ENCODE results near the gene RSAD2.

Gene RSAD2

GRCh38 chr2:6834163-6834562 lies 43.4 kb upstream of the RSAD2 start:
- H3K4me3 ChIP-seq (ENCODE audit: low read depth, low read length) = no peak overlapping the region
- TF ChIP-seq POLR2A (IDR thresholded peaks at IDR 0.05; ENCODE audit: extremely low read depth, insufficient read length) = no peak
- no peak for TF ChIP-seq MAX (IDR thresholded peaks at IDR 0.05; ENCODE audit: low read depth, low read length)
- no peak for TF ChIP-seq MYC (IDR thresholded peaks at IDR 0.05; ENCODE audit: low read depth, low read length)
- TF ChIP-seq CTCF (IDR thresholded peaks at IDR 0.05; ENCODE audit: low read depth, low read length) = no peak
- DNase-seq (ENCODE audit: low read depth) = no peak

GRCh38 chr2:6835467-6835866 lies 42.1 kb upstream of the RSAD2 start:
- TF ChIP-seq MAX (IDR thresholded peaks at IDR 0.05; ENCODE audit: low read depth, low read length) (no peak), CTCF (IDR thresholded peaks at IDR 0.05; ENCODE audit: low read depth, low read length) (no peak), POLR2A (IDR thresholded peaks at IDR 0.05; ENCODE audit: extremely low read depth, insufficient read length) (no peak), MYC (IDR thresholded peaks at IDR 0.05; ENCODE audit: low read depth, low read length) (no peak)
- H3K4me3 ChIP-seq (ENCODE audit: low read depth, low read length) = no peak overlapping the region
- DNase-seq (ENCODE audit: low read depth) = no peak

- no peak for TF ChIP-seq CTCF (IDR thresholded peaks at IDR 0.05; ENCODE audit: low read depth, low read length)
Measured at GRCh38 chr2:6838673-6839319, 38.8 kb upstream of the RSAD2 start.

GRCh38 chr2:6841537-6842287 lies 35.9 kb upstream of the RSAD2 start:
- DNase-seq (ENCODE audit: low read depth) = no peak
- H3K4me3 ChIP-seq (ENCODE audit: low read depth, low read length) = no peak overlapping the region
- TF ChIP-seq MYC (IDR thresholded peaks at IDR 0.05; ENCODE audit: low read depth, low read length) (no peak), CTCF (IDR thresholded peaks at IDR 0.05; ENCODE audit: low read depth, low read length) (no peak), POLR2A (IDR thresholded peaks at IDR 0.05; ENCODE audit: extremely low read depth, insufficient read length) (no peak)

More at GRCh38 chr2:6838673-6839319, 38.8 kb upstream of the RSAD2 start:
- DNase-seq (ENCODE audit: low read depth) = no peak
- H3K4me3 ChIP-seq (ENCODE audit: low read depth, low read length) = no peak overlapping the region

- H3K4me3 ChIP-seq (ENCODE audit: low read depth, low read length) = no peak overlapping the region
- peak; percentile 44 for DNase-seq (ENCODE audit: low read depth)
- no peak for TF ChIP-seq MYC (IDR thresholded peaks at IDR 0.05; ENCODE audit: low read depth, low read length)
- TF ChIP-seq CTCF (IDR thresholded peaks at IDR 0.05; ENCODE audit: low read depth, low read length) = no peak
- TF ChIP-seq POLR2A (IDR thresholded peaks at IDR 0.05; ENCODE audit: extremely low read depth, insufficient read length) = no peak
- TF ChIP-seq MAX (IDR thresholded peaks at IDR 0.05; ENCODE audit: low read depth, low read length) = no peak
Measured at GRCh38 chr2:6845312-6845711, 32.3 kb upstream of the RSAD2 start.

- no peak overlapping the region for H3K4me3 ChIP-seq (ENCODE audit: low read depth, low read length)
- DNase-seq (ENCODE audit: low read depth) = peak; percentile 28
- TF ChIP-seq MYC (IDR thresholded peaks at IDR 0.05; ENCODE audit: low read depth, low read length) (no peak), MAX (IDR thresholded peaks at IDR 0.05; ENCODE audit: low read depth, low read length) (no peak), CTCF (IDR thresholded peaks at IDR 0.05; ENCODE audit: low read depth, low read length) (no peak), POLR2A (IDR thresholded peaks at IDR 0.05; ENCODE audit: extremely low read depth, insufficient read length) (no peak)
Measured at GRCh38 chr2:6845903-6846302, 31.7 kb upstream of the RSAD2 start.

All from NB4 (cell line).